K562 (cell line): ENCODE data around the gene CDK11B. TPM values are rescaled to one million over a fixed set of nuclear protein-coding genes. Genes with fewer than 3 reads are reported as not detected.

Experiments
- C11orf30 ChIP-seq: fragments of 450-650 bp; IDR thresholded peaks from 2 replicates; pipeline ENCODE4 v1.6.1; 2016; ENCODE audit warnings: low read depth, mild to moderate bottlenecking
- MCM3 ChIP-seq: fragments of 450-650 bp; IDR thresholded peaks from 2 replicates; pipeline ENCODE4 v1.6.1; 2016
- NFIX ChIP-seq: fragments of 250-450 bp; sonication (Bioruptor Pico); IDR thresholded peaks from 2 replicates; pipeline ENCODE4 v1.4.0; 2020; ENCODE audit warnings: low read depth, mild to moderate bottlenecking, moderate library complexity
- RBM22 ChIP-seq: fragments of 200-400 bp; formaldehyde crosslinking; IDR thresholded peaks from 2 replicates; pipeline ENCODE4 v1.6.1; 2018; ENCODE audit warnings: low read length, low read depth; ENCODE audit not compliant: poor library complexity, severe bottlenecking
- TAF15 ChIP-seq: fragments of 200-400 bp; formaldehyde crosslinking; IDR thresholded peaks from 2 replicates; pipeline ENCODE4 v1.6.1; 2017; ENCODE audit warnings: mild to moderate bottlenecking, low read depth, low read length, moderate library complexity
- ZBTB1 ChIP-seq: sonication (generic); formaldehyde crosslinking; IDR thresholded peaks from 2 replicates; pipeline ENCODE4 v1.8.1; 2023; ENCODE audit warnings: missing genetic modification reagents, low read depth, mild to moderate bottlenecking, borderline replicate concordance
- ZFPM2 ChIP-seq: fragments of 250-450 bp; sonication (Bioruptor Pico); IDR thresholded peaks from 2 replicates; pipeline ENCODE4 v1.5.1; 2022; ENCODE audit warnings: mild to moderate bottlenecking
- ZNF583 ChIP-seq: fragments of 250-450 bp; sonication (Bioruptor Pico); IDR thresholded peaks from 2 replicates; pipeline ENCODE4 v1.4.0; 2020
- polyA plus RNA-seq, 8 experiments: library from polyadenylated mRNA; depleted of rRNA in 4 of 8; stranded (reverse) in 5 of 8; unstranded in 3 of 8; fragments of >200 nt; fragmentation: Nextera tagmentation in 2 of 8; fragmentation: Illumina TruSeq in 1 of 8; extraction: Ambion mirVana in 2 of 8; extraction: Trizol in 1 of 8; gene quantifications; 2 replicates each; pipeline versions ENCODE4 v1.2.1 to v1.2.3, GENCODE V29; 2011 to 2014; ENCODE audit warnings: inconsistent platforms in 1 of 8, missing spikeins in 1 of 8
- total RNA-seq, 7 experiments: library from RNA; depleted of rRNA in 6 of 7; stranded (reverse); fragments of >200 nt in 6 of 7; fragmentation: Illumina TruSeq in 2 of 7; extraction: Trizol in 2 of 7; gene quantifications; 2 replicates each; pipeline versions ENCODE4 v1.2.1 to v1.2.3, GENCODE V29; 2011 to 2021; ENCODE audit warnings: low replicate concordance in 1 of 7
- TF ChIP-seq, protein P1 (sequence below): sonication (generic); formaldehyde crosslinking; IDR thresholded peaks from 2 replicates; pipeline ENCODE4 v1.8.0; 2023; ENCODE audit warnings: missing genetic modification reagents, mild to moderate bottlenecking, borderline replicate concordance
- TF ChIP-seq, protein P2 (sequence below): fragments of 450-650 bp; IDR thresholded peaks from 2 replicates; pipeline ENCODE4 v1.6.1; 2014; ENCODE audit warnings: low read depth, mild to moderate bottlenecking, moderate library complexity, borderline replicate concordance
- TF ChIP-seq, protein P3 (sequence below): fragments of 450-650 bp; formaldehyde crosslinking; IDR thresholded peaks from 2 replicates; pipeline ENCODE4 v1.4.0; 2022; ENCODE audit warnings: mild to moderate bottlenecking, moderate library complexity
- TF ChIP-seq, protein P4 (sequence below): fragments of 150-350 bp; conservative IDR thresholded peaks from 2 replicates; pipeline ENCODE4 v1.6.1; 2014; ENCODE audit warnings: low read length
- TF ChIP-seq, protein P5 (sequence below): fragments of 250-450 bp; sonication (Bioruptor Pico); IDR thresholded peaks from 2 replicates; pipeline ENCODE4 v1.5.0; 2021

The CDK11B gene
- total and polyA plus RNA-seq, 9 of the 15 experiments (the other 6 are each of a cell fraction or from before 2014, with no cell fraction given), result 2.8 to 52.2 (median 19.5) TPM

DNA sequence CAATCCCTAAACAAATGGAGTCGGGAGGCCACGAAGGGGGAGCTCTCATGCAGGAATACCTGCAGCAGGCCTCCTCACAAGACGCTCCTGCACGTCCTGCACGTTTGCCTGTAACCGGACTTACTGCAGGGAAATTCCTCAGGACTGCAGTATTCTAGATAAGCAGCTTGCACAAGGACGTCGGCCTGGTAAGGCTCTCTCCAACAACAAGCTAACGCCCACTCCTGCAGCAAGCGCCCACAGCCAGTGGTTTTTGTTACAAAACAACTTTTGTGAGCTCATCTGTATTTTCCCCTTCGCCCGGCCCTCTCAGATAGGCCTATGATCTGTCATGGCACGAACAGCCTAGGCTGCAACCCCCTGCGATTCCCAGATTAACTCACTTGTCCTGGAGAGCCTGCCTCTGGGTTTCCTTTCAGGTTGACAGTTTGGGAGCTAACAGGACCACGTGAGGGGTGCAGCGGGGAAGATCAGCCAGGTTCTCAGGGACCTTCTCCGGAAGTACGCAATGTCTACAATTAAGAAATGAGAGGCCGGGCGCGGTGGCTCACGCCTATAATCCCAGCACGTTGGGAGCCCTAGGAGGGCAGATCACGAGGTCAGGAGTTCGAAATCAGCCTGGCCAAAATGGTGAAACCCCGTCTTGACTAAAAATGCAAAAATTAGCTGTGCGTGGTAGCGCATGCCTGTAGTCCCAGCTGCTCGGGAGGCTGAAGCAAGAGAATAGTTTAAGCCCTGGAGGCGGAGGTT is 44.4 kb downstream of the CDK11B start (continued):
- TF ChIP-seq, protein P1, sequence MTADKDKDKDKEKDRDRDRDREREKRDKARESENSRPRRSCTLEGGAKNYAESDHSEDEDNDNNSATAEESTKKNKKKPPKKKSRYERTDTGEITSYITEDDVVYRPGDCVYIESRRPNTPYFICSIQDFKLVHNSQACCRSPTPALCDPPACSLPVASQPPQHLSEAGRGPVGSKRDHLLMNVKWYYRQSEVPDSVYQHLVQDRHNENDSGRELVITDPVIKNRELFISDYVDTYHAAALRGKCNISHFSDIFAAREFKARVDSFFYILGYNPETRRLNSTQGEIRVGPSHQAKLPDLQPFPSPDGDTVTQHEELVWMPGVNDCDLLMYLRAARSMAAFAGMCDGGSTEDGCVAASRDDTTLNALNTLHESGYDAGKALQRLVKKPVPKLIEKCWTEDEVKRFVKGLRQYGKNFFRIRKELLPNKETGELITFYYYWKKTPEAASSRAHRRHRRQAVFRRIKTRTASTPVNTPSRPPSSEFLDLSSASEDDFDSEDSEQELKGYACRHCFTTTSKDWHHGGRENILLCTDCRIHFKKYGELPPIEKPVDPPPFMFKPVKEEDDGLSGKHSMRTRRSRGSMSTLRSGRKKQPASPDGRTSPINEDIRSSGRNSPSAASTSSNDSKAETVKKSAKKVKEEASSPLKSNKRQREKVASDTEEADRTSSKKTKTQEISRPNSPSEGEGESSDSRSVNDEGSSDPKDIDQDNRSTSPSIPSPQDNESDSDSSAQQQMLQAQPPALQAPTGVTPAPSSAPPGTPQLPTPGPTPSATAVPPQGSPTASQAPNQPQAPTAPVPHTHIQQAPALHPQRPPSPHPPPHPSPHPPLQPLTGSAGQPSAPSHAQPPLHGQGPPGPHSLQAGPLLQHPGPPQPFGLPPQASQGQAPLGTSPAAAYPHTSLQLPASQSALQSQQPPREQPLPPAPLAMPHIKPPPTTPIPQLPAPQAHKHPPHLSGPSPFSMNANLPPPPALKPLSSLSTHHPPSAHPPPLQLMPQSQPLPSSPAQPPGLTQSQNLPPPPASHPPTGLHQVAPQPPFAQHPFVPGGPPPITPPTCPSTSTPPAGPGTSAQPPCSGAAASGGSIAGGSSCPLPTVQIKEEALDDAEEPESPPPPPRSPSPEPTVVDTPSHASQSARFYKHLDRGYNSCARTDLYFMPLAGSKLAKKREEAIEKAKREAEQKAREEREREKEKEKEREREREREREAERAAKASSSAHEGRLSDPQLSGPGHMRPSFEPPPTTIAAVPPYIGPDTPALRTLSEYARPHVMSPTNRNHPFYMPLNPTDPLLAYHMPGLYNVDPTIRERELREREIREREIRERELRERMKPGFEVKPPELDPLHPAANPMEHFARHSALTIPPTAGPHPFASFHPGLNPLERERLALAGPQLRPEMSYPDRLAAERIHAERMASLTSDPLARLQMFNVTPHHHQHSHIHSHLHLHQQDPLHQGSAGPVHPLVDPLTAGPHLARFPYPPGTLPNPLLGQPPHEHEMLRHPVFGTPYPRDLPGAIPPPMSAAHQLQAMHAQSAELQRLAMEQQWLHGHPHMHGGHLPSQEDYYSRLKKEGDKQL (CRISPR knock-in tag), result no peak
- no peak for TF ChIP-seq TAF15
- TF ChIP-seq, protein P2, sequence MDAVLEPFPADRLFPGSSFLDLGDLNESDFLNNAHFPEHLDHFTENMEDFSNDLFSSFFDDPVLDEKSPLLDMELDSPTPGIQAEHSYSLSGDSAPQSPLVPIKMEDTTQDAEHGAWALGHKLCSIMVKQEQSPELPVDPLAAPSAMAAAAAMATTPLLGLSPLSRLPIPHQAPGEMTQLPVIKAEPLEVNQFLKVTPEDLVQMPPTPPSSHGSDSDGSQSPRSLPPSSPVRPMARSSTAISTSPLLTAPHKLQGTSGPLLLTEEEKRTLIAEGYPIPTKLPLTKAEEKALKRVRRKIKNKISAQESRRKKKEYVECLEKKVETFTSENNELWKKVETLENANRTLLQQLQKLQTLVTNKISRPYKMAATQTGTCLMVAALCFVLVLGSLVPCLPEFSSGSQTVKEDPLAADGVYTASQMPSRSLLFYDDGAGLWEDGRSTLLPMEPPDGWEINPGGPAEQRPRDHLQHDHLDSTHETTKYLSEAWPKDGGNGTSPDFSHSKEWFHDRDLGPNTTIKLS, result no peak
- TF ChIP-seq, protein P3, sequence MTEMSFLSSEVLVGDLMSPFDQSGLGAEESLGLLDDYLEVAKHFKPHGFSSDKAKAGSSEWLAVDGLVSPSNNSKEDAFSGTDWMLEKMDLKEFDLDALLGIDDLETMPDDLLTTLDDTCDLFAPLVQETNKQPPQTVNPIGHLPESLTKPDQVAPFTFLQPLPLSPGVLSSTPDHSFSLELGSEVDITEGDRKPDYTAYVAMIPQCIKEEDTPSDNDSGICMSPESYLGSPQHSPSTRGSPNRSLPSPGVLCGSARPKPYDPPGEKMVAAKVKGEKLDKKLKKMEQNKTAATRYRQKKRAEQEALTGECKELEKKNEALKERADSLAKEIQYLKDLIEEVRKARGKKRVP (CRISPR knock-in tag), result no peak
- TF ChIP-seq RBM22, result no peak
- no peak for TF ChIP-seq ZFPM2 (CRISPR knock-in tag)
- TF ChIP-seq C11orf30, result no peak
- no peak for TF ChIP-seq ZNF583 (CRISPR knock-in tag)
- TF ChIP-seq, protein P4, sequence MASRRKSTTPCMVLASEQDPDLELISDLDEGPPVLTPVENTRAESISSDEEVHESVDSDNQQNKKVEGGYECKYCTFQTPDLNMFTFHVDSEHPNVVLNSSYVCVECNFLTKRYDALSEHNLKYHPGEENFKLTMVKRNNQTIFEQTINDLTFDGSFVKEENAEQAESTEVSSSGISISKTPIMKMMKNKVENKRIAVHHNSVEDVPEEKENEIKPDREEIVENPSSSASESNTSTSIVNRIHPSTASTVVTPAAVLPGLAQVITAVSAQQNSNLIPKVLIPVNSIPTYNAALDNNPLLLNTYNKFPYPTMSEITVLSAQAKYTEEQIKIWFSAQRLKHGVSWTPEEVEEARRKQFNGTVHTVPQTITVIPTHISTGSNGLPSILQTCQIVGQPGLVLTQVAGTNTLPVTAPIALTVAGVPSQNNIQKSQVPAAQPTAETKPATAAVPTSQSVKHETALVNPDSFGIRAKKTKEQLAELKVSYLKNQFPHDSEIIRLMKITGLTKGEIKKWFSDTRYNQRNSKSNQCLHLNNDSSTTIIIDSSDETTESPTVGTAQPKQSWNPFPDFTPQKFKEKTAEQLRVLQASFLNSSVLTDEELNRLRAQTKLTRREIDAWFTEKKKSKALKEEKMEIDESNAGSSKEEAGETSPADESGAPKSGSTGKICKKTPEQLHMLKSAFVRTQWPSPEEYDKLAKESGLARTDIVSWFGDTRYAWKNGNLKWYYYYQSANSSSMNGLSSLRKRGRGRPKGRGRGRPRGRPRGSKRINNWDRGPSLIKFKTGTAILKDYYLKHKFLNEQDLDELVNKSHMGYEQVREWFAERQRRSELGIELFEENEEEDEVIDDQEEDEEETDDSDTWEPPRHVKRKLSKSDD, result no peak
- 0 out of 2 replicates have a peak, but pooled peaks have one; percentile 59 for TF ChIP-seq ZBTB1 (CRISPR knock-in tag)
- TF ChIP-seq NFIX, result no peak
- TF ChIP-seq MCM3, result no peak
- TF ChIP-seq, protein P5, sequence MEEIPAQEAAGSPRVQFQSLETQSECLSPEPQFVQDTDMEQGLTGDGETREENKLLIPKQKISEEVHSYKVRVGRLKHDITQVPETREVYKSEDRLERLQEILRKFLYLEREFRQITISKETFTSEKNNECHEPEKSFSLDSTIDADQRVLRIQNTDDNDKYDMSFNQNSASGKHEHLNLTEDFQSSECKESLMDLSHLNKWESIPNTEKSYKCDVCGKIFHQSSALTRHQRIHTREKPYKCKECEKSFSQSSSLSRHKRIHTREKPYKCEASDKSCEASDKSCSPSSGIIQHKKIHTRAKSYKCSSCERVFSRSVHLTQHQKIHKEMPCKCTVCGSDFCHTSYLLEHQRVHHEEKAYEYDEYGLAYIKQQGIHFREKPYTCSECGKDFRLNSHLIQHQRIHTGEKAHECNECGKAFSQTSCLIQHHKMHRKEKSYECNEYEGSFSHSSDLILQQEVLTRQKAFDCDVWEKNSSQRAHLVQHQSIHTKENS, result no peak
